Endothelial cell of umbilical vein (primary cell): ENCODE measurements around the gene SMARCC1. TPM values are rescaled to one million over a fixed set of nuclear protein-coding genes. Genes with fewer than 3 reads are reported as not detected.

Experiments
- BruUV-seq: library from RNA; stranded (reverse); fragments of 400-500 nt; replicated peaks from 2 replicates; lab custom pipeline; 2021; lab: Mats Ljungman, UMichigan
- CTCF ChIA-PET: fragments of 300-600, 350-600 bp; sonication (Branson Sonifier 250); formaldehyde crosslinking; loops from one replicate; lab custom pipeline; 2021; ENCODE audit warnings: antibody characterized with exemption, inconsistent platforms; lab: Charles Lee
- POLR2A ChIA-PET: fragments of 300-600, 350-600 bp; sonication (Branson Sonifier 250); formaldehyde crosslinking; loops from one replicate; lab custom pipeline; 2021; ENCODE audit warnings: antibody characterized with exemption, inconsistent platforms; lab: Charles Lee
- DNase-seq: peaks from one replicate; pipeline ENCODE4 v3.0.0-alpha.2; 2011; ENCODE audit warnings: low read depth, low spot score
- FAIRE-seq: peaks from 2 replicates; lab custom pipeline; 2011; peaks lifted over from hg19 to GRCh38; lab: Jason Lieb, UNC
- H2AFZ ChIP-seq: 2 replicates; pipeline ENCODE4 v1.6.0; 2012; ENCODE audit warnings: low read depth, low read length, control low read depth, inconsistent platforms
- H3K27ac ChIP-seq: 2 replicates; pipeline ENCODE4 v1.5.1; 2011; ENCODE audit warnings: low read depth, mild to moderate bottlenecking, control low read depth, low read length, moderate library complexity; ENCODE audit not compliant: insufficient read depth
- H3K27me3 ChIP-seq, 2 experiments: 2 replicates each; pipeline versions ENCODE4 v1.6.0 to v1.6.1; 2011; ENCODE audit warnings: low read length in 2 of 2, mixed read lengths in 1 of 2; ENCODE audit not compliant: control insufficient read depth in 2 of 2, insufficient read depth in 2 of 2
- H3K36me3 ChIP-seq, 2 experiments: 2 replicates in 1 of 2; 3 replicates in 1 of 2; pipeline ENCODE4 v1.5.1; 2011; ENCODE audit warnings: low read length in 2 of 2, mild to moderate bottlenecking in 1 of 2, moderate library complexity in 1 of 2; ENCODE audit not compliant: control insufficient read depth in 2 of 2, insufficient read depth in 2 of 2; ENCODE audit errors: extremely low read depth in 1 of 2
- H3K4me1 ChIP-seq: 3 replicates; pipeline ENCODE4 v1.5.1; 2011; ENCODE audit warnings: mild to moderate bottlenecking, low read length; ENCODE audit not compliant: control insufficient read depth, insufficient read depth; ENCODE audit errors: extremely low read depth
- H3K4me2 ChIP-seq: 2 replicates; pipeline ENCODE4 v1.6.1; 2011; ENCODE audit warnings: low read length, control low read depth, mixed read lengths; ENCODE audit not compliant: insufficient read depth
- H3K4me3 ChIP-seq, 3 experiments: fragments of 200-600 bp in 1 of 3; sonication (generic), shearing (Covaris generic) in 1 of 3; replicated peaks in 1 of 3; 2 replicates each; pipeline ENCODE4 v1.5.1; 2011 to 2016; ENCODE audit warnings: control low read depth in 3 of 3, low read length in 3 of 3, mild to moderate bottlenecking in 2 of 3, inconsistent platforms in 1 of 3, low read depth in 1 of 3, moderate library complexity in 1 of 3; ENCODE audit not compliant: insufficient read depth in 1 of 3
- H3K79me2 ChIP-seq: 2 replicates; pipeline ENCODE4 v1.6.0; 2012; ENCODE audit warnings: low read length, inconsistent platforms; ENCODE audit not compliant: control insufficient read depth, insufficient read depth
- H3K9ac ChIP-seq: replicated peaks from 2 replicates; pipeline ENCODE3; 2011; ENCODE audit warnings: low read length, control low read depth; ENCODE audit not compliant: insufficient read depth; ENCODE audit errors: extremely low read depth
- H3K9me1 ChIP-seq: replicated peaks from 3 replicates; pipeline ENCODE4 v1.6.0; 2011; ENCODE audit warnings: mild to moderate bottlenecking, low read length; ENCODE audit not compliant: control insufficient read depth, insufficient read depth; ENCODE audit errors: extremely low read depth
- H3K9me3 ChIP-seq: replicated peaks from 2 replicates; pipeline ENCODE4 v1.5.1; 2012; ENCODE audit warnings: low read length, inconsistent platforms; ENCODE audit not compliant: control insufficient read depth, insufficient read depth
- H4K20me1 ChIP-seq: replicated peaks from 2 replicates; pipeline ENCODE3; 2011; ENCODE audit warnings: mild to moderate bottlenecking, low read length; ENCODE audit not compliant: control insufficient read depth, insufficient read depth; ENCODE audit errors: extremely low read depth
- CTCF ChIP-seq, 2 donors: IDR thresholded peaks; 1 replicate in 1 of 2; 2 replicates in 1 of 2; pipeline ENCODE4 v1.5.1; 2011; ENCODE audit warnings: low read length in 2 of 2, mild to moderate bottlenecking in 2 of 2, moderate library complexity in 2 of 2, control low read depth in 1 of 2, inconsistent platforms in 1 of 2, low read depth in 1 of 2; ENCODE audit not compliant: insufficient read depth in 1 of 2; ENCODE audit errors: extremely low read depth in 1 of 2
- EZH2 ChIP-seq: IDR thresholded peaks from 2 replicates; pipeline ENCODE4 v1.6.1; 2012; ENCODE audit warnings: borderline replicate concordance, low read depth, mild to moderate bottlenecking, moderate library complexity, low read length, inconsistent platforms; ENCODE audit not compliant: severe bottlenecking
- FOS ChIP-seq: IDR thresholded peaks from 2 replicates; pipeline ENCODE4 v1.6.1; 2011; ENCODE audit warnings: mild to moderate bottlenecking, low read length, moderate library complexity, borderline replicate concordance; ENCODE audit not compliant: insufficient read depth
- GATA2 ChIP-seq: IDR thresholded peaks from 2 replicates; pipeline ENCODE4 v1.7.0; 2011; ENCODE audit warnings: low read depth, mild to moderate bottlenecking, moderate library complexity, mixed read lengths, low read length; ENCODE audit not compliant: insufficient read length, insufficient read depth
- JUN ChIP-seq: IDR thresholded peaks from 2 replicates; pipeline ENCODE4 v1.6.1; 2011; ENCODE audit warnings: borderline replicate concordance, low read depth; ENCODE audit not compliant: insufficient read length, insufficient read depth
- MAX ChIP-seq: IDR thresholded peaks from 2 replicates; pipeline ENCODE4 v1.6.1; 2011; ENCODE audit not compliant: insufficient read depth, insufficient read length
- MYC ChIP-seq: IDR thresholded peaks from one replicate; pipeline ENCODE4 v1.6.1; 2011; ENCODE audit warnings: mild to moderate bottlenecking, low read depth, low read length
- POLR2A ChIP-seq: IDR thresholded peaks from 2 replicates; pipeline ENCODE4 v1.6.1; 2012; ENCODE audit warnings: low read depth, mild to moderate bottlenecking, control low read depth, low read length
- POLR2AphosphoS5 ChIP-seq: IDR thresholded peaks from 2 replicates; pipeline ENCODE4 v1.6.1; 2012; ENCODE audit warnings: low read depth, mild to moderate bottlenecking, control low read depth, low read length, moderate library complexity; ENCODE audit not compliant: insufficient read depth
- dilution Hi-C: fragments of 300-500 bp; cut with MboI; formaldehyde crosslinking; loops from one replicate; pipeline ENCODE4 v1.15.0; 2019; ENCODE audit warnings: low sequenced_read_pairs; ENCODE audit not compliant: extremely low pct_ligation_motif_present
- intact Hi-C: fragments of 100-400 bp; cut with micrococcal nuclease; formaldehyde crosslinking; loops from one replicate; pipeline ENCODE4 v1.10.0; 2022
- polyA plus RNA-seq, 4 experiments: library from polyadenylated mRNA; depleted of rRNA in 3 of 4; stranded (reverse) in 3 of 4; unstranded in 1 of 4; fragments of >200 nt; gene quantifications; 2 replicates each; pipeline versions ENCODE4 v1.2.1 to v1.2.3, GENCODE V29; 2011 to 2012; ENCODE audit warnings: missing spikeins in 1 of 4
- total RNA-seq: library from RNA; stranded (reverse); gene quantifications from 2 replicates; pipeline ENCODE4 v1.2.3, GENCODE V29; 2021

Gene SMARCC1
- total and polyA plus RNA-seq, 2 donors (not counting 3 experiments of a cell fraction or from before 2014, with no cell fraction given), result 23.0 to 138 TPM

- DNase-seq (no peak), FAIRE-seq (no peak)
- Histone ChIP-seq H3K27me3 (peaks cover 2 to 5% of the 10 kb centered on the region in 2 experiments), H3K79me2 (no peaks in the 10 kb centered on the region), H3K9me1 (no peaks in the 10 kb centered on the region), H3K4me2 (no peak overlapping the region), H3K4me1 (no peaks in the 10 kb centered on the region), H3K9ac (no peak overlapping the region), H3K27ac (no peak overlapping the region), H2AFZ (peak overlapping the region; percentile 49), H3K36me3 (no peaks in the 10 kb centered on the region), H4K20me1 (no peaks in the 10 kb centered on the region), H3K4me3 (no peak overlapping the region), H3K9me3 (no peaks in the 10 kb centered on the region)
- BruUV-seq, result no TSS peak
- no peak for TF ChIP-seq JUN
- no peak for TF ChIP-seq POLR2AphosphoS5
- TF ChIP-seq CTCF (IDR thresholded peaks at IDR 0.05; ENCODE audit: extremely low read depth in 1 of 2, insufficient read depth in 1 of 2, low read depth in 1 of 2, low read length in 2 of 2), result no peak
- TF ChIP-seq FOS, result no peak
- no peak for TF ChIP-seq POLR2A
- TF ChIP-seq MAX, result no peak
- no peak for TF ChIP-seq EZH2
- no peak for TF ChIP-seq GATA2
- TF ChIP-seq MYC, result no peak
- POLR2A ChIA-PET, result interaction anchor here (0.5 kb wide), 1 partner anchor 242 kb away, joined by 4 read pairs; no protein-coding TSS in a partner anchor
- CTCF ChIA-PET, result interaction anchor here (1.2 to 2.7 kb wide), 2 partner anchors 20 to 282 kb away, joined by 3 to 10 read pairs; no protein-coding TSS in a partner anchor
- dilution Hi-C loops, result no loop called here
- intact Hi-C loops, result no loop called here
Measured at GRCh38 chr3:47542471-47543173, 239.1 kb downstream of the SMARCC1 start.
